Breast epithelium (tissue), 3 donors: ENCODE data around the gene EFCAB8.

Source experiments
- POLR2A ChIP-seq: fragments of 450-650 bp; IDR thresholded peaks from one replicate; pipeline ENCODE4 v1.6.1; 2016; ENCODE audit warnings: antibody characterized with exemption, mild to moderate bottlenecking, moderate library complexity
- TF ChIP-seq, protein P1 (sequence below), 3 donors: fragments of 450-650 bp; IDR thresholded peaks; one replicate each; pipeline ENCODE4 v1.5.1; 2016 to 2017; ENCODE audit warnings: antibody characterized with exemption in 3 of 3, mild to moderate bottlenecking in 3 of 3, moderate library complexity in 3 of 3

DNA sequence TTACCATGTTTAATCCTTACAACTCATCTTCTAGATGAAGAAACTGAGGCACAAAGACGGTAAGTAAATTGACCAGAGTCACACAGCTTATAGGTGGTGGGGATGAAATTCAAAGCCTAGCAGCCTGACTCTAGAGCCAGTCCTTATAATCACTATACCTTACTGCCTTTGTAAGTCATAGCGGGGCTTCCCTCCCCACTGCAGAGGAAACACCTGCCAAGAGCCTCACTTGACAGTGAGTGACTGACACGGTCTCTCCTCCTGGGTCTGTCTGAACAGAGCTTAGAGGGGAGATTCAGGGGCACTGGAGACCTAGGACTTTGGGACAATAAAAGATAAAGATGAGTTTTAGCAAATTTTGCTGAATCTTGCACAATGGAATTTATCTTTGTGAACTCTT is 132.7 kb downstream of the EFCAB8 start:
- TF ChIP-seq, protein P1, sequence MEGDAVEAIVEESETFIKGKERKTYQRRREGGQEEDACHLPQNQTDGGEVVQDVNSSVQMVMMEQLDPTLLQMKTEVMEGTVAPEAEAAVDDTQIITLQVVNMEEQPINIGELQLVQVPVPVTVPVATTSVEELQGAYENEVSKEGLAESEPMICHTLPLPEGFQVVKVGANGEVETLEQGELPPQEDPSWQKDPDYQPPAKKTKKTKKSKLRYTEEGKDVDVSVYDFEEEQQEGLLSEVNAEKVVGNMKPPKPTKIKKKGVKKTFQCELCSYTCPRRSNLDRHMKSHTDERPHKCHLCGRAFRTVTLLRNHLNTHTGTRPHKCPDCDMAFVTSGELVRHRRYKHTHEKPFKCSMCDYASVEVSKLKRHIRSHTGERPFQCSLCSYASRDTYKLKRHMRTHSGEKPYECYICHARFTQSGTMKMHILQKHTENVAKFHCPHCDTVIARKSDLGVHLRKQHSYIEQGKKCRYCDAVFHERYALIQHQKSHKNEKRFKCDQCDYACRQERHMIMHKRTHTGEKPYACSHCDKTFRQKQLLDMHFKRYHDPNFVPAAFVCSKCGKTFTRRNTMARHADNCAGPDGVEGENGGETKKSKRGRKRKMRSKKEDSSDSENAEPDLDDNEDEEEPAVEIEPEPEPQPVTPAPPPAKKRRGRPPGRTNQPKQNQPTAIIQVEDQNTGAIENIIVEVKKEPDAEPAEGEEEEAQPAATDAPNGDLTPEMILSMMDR (IDR thresholded peaks at IDR 0.05) = no peak
- TF ChIP-seq POLR2A = no peak
